ENCODE data around the gene TNFAIP3.

The TNFAIP3 gene

DNA sequence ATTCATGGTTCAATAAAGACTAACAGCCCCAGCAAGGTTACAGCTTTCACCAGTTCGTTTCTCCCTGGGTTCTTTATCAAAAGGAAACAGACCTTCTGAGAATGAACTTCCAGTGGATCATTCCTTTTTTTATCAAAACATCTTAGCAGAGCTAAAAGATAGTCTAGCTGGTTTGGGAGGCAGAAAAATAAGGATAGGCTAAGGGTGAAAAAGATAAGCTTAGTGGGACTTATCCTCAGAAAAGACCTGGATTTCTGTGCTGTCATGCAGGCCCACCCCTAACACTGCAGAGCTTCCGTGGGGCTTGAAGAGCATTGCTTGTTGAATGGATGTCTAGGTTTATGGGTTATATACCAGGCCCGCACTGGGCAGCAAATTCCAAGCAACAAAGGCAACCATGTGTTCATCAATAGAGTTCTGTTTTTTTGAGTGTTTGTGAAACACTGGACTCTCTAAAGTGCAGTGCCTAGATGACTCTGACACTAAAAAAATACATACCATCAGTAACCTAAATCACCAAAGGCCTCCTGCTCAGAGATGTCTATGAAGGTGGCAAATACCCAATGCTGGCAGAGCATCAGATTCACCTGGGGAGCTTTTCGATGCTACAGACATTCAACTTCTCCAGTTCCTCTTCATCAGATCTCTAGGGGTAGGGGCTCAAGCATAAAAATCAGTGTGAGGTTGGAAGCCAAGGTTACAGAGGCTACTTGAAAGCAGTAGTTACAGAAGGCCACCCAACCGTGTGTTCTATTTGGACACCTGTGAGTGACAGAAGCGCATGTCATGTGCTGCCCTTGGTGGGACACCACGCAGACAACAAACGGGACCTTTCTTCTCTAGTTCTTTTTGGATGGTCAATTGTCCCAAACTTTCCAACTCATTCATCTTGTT lies 53.0 kb downstream of the TNFAIP3 start:
- DNase-seq (ENCODE audit: low read depth in 3 of 3, low spot score in 1 of 3) = no peak

DNA sequence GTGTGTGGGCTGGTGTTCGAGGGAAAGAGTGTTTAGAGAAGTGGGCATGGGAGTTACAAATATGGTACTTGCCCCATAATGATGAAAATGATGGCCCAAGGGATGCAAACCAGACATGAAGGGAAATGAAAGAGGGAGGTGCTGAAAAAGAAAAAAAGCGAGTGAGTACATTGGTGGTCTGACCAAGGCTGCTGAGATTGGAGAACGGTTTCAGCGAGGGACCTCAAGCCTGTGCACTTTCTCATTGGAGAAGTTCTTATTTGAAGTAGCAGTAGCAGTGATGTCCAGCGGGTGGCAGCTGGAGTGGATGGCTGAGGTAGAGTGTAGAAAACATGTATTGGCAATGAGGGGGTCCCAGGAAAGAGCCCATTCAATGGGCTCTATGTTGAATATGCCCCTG lies 54.8 kb downstream of the TNFAIP3 start:
- DNase-seq (ENCODE audit: low read depth in 3 of 3, low spot score in 1 of 3) = no peak

DNA sequence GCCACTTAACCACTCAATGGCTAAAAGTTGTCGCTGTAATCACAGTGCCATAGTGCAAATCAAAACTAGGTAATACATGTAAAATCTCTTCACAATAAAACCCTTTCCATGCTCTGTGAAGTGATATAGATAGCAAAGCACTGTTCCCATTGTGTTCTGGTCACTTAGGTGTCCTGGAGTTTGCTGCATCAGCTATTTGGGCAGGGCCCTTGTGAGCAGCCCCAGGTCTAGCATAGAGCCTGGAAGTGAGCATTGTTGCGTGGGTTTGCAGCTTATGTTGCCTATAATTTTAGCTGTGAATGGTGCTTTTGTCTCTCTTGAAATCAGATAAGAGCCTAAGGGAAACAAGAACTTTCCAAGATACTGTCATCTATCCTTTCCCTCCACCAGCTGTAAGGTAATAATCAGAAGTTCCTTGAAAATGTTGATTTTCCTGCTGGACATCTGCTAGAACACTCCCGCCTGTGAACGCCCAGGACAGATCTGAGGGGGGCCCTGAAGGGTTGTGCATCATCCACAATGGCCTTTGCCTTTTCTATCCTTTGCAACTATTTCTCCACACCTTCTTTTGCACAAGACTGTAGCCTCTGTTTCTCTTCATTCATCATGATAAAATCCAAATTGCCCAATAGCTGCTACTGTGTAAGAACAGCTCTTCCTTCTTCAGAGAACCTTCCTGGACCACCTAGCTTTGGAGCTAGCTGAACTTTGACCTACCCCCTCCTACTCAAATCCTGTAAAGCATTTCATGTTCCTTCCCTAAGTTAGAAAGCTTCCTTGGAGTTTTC lies 57.0 kb downstream of the TNFAIP3 start:
- no peak for DNase-seq (ENCODE audit: low read depth in 3 of 3, low spot score in 1 of 3)

DNA sequence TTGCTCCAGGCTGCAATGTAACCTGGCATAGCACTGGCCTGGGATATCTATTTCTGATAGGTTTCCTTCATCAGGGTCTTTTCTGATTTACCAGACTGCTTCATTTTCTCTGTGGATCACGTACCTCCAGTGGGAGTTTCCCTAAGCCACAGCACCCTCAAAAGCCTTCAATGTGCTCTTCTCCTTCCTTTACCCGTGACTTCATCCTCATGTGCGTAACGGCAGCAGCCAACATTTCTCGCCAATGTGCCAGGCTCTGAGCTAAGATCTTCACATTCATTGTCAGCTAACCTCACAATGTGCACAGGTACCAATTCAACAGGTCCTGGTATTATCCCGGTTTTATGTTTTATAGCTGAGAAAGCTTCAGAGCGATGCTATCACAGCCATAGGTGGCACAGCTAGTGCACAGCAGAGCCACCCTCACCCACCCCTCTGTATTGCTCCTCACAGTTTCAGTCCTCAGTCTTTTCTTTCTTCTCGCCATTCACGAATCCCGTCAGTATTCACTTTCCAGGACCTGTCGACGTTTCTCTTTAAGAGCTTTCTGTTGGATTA lies 58.2 kb downstream of the TNFAIP3 start:
- no peak for DNase-seq (ENCODE audit: low read depth in 3 of 3, low spot score in 1 of 3)

DNA sequence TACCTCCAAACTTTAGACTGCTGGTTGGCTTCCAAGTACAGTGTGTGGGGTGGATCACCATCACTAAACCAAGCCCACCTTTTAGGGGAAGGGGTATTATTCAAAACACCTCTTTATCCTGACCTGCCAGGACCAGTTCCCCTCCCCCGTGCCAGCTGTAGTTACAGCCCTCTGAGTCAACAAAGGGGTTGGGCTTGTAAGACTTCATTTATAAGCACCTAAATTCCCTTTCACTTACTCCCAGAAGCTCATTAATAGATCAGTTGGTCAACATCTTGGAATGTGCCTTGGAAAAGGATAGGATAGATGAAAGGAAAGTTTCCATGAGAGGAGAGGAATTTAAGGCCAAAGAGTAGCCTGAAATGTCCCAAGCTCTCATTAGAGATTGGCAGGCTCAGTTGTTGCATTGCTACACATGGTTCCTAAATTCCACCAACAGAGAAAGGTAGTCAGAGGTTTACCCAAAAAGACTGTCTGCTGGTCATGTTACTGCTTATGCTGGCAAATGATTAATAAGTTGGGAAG lies 59.2 kb downstream of the TNFAIP3 start:
- DNase-seq (ENCODE audit: low read depth in 3 of 3, low spot score in 1 of 3) = peak in 1 of 3 donors; percentile 18

DNA sequence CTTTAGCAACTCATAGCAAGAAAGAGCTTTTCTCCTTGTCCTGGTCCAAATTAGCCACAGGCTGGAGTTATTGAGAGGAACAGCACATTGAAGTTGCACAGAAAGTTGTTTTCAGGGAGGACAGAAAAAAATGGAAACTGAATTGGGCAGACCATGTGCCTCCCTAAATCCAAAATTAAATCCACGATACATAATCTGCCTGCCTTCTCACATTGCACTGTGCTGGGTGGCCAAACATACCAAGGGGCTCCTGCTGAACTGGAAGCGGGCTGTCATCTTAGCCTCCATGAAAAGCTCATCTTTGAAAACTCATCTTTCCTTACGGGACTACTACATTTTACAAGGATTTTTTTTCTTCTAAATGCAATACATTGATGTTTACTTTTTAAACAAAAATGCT lies 59.9 kb downstream of the TNFAIP3 start:
- no peak for DNase-seq (ENCODE audit: low read depth in 3 of 3, low spot score in 1 of 3)

DNA sequence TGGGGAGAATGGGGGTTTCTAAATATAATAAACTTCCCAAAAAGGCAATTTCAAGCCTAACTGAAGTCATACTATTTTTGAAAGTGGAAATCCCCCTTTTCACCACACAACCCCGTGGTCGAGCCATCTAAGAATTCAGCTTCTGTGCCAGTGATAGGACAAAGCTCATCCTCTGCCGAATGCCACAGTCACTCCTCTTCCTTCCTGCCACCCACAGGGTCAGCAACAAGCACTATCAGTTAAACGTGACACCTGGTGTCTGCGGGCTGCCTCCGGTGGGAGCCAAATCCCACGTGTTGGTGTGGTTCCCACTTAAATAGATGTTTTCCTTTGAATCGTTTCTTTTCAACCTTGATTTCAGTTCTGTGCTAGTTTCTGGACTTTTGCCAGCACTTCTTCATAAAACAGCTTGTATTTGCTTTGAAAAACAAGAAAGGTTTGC lies 60.7 kb downstream of the TNFAIP3 start:
- DNase-seq (ENCODE audit: low read depth in 3 of 3, low spot score in 1 of 3) = peak; percentile 26 to 45 (median 29)

DNA sequence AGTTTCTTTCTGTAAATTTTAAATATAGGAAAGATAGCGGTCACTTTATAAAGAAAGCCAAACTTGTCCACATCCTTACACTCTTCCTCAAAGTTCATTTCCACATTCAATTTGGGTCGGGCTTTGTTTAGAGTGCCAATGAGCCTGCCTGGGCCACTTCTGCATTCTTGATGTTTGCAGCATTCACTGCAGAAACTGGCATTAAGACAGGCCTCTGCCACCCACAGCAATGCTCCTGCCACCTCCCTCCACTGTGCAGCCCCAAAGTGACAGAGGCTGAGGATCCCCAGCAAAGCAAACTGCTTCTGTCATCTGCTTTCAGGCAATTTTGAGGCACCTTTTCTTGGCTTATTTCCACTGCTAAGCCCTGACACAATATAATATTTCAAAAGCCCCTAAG lies 61.2 kb downstream of the TNFAIP3 start:
- peak in 1 of 3 donors; percentile 11 for DNase-seq (ENCODE audit: low read depth in 3 of 3, low spot score in 1 of 3)

DNA sequence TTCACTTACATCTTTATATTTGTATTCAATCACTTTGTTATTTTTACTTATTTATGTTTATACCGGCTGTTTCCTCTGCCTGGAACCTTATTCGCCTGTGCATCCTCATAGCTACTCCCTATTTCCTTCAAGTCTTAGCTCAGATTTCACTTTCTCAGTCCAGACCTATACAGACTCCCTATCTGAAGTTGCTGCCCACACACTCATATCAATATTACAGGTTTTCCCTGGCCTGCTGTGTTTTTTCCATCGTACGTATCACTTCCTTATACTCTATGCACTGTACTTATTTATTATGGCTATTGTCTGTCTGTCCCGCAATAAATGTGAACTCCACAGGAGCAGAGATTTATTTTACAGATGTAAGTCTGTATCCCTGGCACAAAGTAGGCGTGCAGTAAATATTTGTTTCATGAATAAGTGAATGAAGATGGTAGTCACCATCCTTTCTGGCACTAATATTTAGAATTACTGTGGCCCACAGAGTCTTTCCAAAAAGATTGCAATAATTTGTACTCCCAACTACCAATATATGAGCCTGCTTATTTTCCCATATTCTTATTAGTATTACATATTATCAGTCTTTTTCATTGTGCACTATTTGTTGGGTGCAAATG lies 64.9 kb downstream of the TNFAIP3 start:
- no peak for DNase-seq (ENCODE audit: low read depth in 3 of 3, low spot score in 1 of 3)
